Measurements from ENCODE around the gene SETD1A.
A peak's percentile ranks its signal among the peaks of the same experiment; 100 is the strongest.

SETD1A gene

DNA sequence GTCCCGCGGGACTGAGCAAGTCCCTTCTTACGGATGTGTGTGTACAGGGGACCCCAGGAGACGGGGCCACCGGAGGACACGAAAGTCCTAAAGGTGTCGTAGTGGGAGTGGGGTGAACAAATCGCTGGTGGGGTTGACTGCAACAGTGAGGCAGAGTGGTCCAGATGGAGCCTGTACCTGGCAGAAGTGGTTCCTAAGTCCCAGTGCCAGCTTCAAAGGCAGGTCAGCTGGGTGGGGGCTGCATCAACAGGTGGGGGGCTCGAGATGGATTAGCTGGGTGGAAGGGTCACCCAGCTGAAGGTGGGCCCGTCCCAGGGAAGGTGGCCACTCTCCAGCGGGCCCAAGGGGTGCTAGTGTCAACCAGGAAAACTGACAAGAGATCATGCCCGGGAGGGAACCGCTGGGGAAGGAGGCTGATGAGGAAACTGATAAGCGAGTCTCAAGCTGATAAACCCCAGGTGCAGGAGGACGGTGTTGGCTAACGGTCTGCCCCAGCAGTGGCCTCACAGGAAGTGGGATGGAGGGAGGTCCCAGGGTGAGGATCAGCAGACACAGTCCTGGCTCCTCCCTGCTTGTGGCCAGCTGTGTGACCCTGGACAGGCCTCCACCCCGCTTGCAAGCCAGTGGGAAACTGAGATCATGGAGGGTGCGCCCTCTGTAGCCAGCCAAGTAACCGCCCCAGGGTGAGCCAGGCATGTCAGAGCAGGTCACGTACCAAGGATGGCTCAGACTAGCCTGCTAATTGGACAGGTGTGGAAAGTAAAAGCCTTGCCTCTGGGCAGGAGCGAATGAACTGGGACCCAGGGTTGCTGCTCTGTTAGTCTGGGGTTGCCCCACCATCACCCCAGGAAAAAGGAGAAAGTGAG lies 7.7 kb upstream of the SETD1A start:
- Histone ChIP-seq H3K36me3 (ENCODE audit: control insufficient read depth, low read depth, low read length) (peaks cover 1% of the 10 kb centered on the region), H3K4me3 (ENCODE audit: low read length) (peak overlapping the region; percentile 91), H3K27ac (ENCODE audit: low read length) (no peak overlapping the region), H3K4me1 (ENCODE audit: control insufficient read depth, low read depth, low read length) (peaks cover 25% of the 10 kb centered on the region), H3K9me3 (ENCODE audit: control insufficient read depth, low read depth, low read length) (no peaks in the 10 kb centered on the region), H3K27me3 (ENCODE audit: control insufficient read depth, insufficient read depth, low read length) (no peaks in the 10 kb centered on the region), H3K9ac (ENCODE audit: low read length) (peak overlapping the region; percentile 87)

DNA sequence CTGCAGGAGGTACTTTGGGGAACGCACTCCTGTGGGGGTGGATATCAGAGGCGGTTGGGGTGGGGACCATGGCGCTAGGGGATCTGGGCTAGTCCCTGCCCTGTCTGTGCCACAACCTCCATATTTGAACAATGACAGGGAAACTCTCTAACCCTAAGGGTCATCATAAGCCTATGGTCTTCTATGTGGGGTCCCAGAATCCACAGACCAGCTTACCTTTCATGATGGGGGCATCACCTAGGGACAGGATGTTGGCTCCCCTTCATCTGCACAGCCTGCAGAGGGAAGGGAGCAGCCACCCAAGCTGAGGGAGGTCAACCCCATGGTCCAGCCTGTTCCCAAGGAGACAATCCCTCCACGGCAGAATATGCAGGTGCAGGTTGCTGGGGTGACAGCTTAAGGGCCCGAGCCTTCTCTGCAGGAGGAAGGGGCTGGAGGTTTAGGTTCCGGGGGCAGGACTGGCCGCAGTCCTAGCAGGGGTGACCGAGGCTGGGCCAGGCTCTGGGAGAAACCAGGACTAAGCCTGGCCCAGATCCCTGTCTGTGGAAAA lies 7.0 kb upstream of the SETD1A start:
- H3K36me3 ChIP-seq (ENCODE audit: control insufficient read depth, low read depth, low read length): no peaks in the 10 kb centered on the region
- H3K27me3 ChIP-seq (ENCODE audit: control insufficient read depth, insufficient read depth, low read length): no peaks in the 10 kb centered on the region
- H3K4me3 ChIP-seq (ENCODE audit: low read length): peak overlapping the region; percentile 91
- no peak overlapping the region for H3K27ac ChIP-seq (ENCODE audit: low read length)
- H3K9me3 ChIP-seq (ENCODE audit: control insufficient read depth, low read depth, low read length): no peaks in the 10 kb centered on the region
- H3K4me1 ChIP-seq (ENCODE audit: control insufficient read depth, low read depth, low read length): peaks cover 25% of the 10 kb centered on the region
- no peak overlapping the region for H3K9ac ChIP-seq (ENCODE audit: low read length)

DNA sequence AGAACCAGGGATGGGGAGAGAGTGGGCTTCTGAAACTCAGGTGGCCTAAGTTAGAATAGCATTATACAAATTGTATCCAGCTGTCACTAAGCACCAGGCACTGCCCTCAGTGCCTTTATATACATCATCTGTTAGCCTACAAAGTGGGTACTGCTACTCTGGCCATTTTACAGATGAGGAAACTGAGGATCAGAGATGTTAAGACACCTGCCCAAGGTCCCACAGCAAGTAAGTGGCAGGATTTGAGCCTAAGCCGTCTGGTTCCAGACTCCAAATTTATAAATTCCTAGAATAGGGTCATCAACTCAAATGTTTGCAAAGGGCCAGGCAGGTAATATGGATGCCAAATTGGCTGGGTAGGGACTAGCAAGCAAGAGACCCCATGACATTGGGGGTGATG lies 6.4 kb upstream of the SETD1A start:
- H3K4me1 ChIP-seq (ENCODE audit: control insufficient read depth, low read depth, low read length): peaks cover 25% of the 10 kb centered on the region
- no peak overlapping the region for H3K4me3 ChIP-seq (ENCODE audit: low read length)
- no peak overlapping the region for H3K27ac ChIP-seq (ENCODE audit: low read length)
- H3K9me3 ChIP-seq (ENCODE audit: control insufficient read depth, low read depth, low read length): no peaks in the 10 kb centered on the region
- no peak overlapping the region for H3K9ac ChIP-seq (ENCODE audit: low read length)
- H3K27me3 ChIP-seq (ENCODE audit: control insufficient read depth, insufficient read depth, low read length): no peaks in the 10 kb centered on the region
- H3K36me3 ChIP-seq (ENCODE audit: control insufficient read depth, low read depth, low read length): no peaks in the 10 kb centered on the region

DNA sequence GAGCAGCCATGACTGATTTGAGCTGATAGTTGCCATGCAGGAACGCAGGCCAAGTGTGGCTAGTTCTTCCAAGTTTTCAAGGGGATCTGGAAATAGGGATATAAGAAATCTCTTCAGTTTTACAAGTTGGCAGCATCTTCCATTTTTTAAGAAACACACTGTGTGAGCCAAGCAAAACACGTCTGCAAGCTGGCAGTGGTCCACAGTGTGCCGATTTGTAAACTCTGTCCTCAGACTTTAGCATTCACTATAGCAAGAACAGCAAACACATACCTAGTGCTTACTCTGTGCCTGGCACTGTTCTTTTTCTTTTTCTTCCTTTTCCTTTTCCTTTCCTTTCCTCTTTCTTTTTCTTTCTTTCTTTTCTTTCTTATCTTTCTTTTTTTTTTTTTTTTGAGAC lies 5.8 kb upstream of the SETD1A start:
- Histone ChIP-seq H3K36me3 (ENCODE audit: control insufficient read depth, low read depth, low read length) (no peaks in the 10 kb centered on the region), H3K9ac (ENCODE audit: low read length) (no peak overlapping the region), H3K27me3 (ENCODE audit: control insufficient read depth, insufficient read depth, low read length) (no peaks in the 10 kb centered on the region), H3K9me3 (ENCODE audit: control insufficient read depth, low read depth, low read length) (no peaks in the 10 kb centered on the region), H3K27ac (ENCODE audit: low read length) (no peak overlapping the region), H3K4me1 (ENCODE audit: control insufficient read depth, low read depth, low read length) (peaks cover 21% of the 10 kb centered on the region), H3K4me3 (ENCODE audit: low read length) (no peak overlapping the region)

DNA sequence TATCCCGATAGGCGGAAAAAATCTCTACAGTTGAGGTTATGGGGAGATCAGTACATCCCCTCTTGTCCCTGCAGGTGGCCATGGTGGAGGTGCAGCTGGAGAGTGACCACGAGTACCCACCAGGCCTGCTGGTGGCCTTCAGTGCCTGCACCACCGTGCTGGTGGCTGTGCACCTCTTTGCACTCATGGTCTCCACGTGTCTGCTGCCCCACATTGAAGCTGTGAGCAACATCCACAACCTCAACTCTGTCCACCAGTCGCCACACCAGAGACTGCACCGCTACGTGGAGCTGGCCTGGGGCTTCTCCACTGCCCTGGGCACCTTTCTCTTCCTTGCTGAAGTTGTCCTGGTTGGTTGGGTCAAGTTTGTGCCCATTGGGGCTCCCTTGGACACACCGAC lies 4.4 kb upstream of the SETD1A start:
- Histone ChIP-seq H3K4me3 (ENCODE audit: low read length) (no peak overlapping the region), H3K36me3 (ENCODE audit: control insufficient read depth, low read depth, low read length) (no peaks in the 10 kb centered on the region), H3K4me1 (ENCODE audit: control insufficient read depth, low read depth, low read length) (peaks cover 15% of the 10 kb centered on the region), H3K27ac (ENCODE audit: low read length) (no peak overlapping the region), H3K9me3 (ENCODE audit: control insufficient read depth, low read depth, low read length) (no peaks in the 10 kb centered on the region), H3K27me3 (ENCODE audit: control insufficient read depth, insufficient read depth, low read length) (no peaks in the 10 kb centered on the region), H3K9ac (ENCODE audit: low read length) (no peak overlapping the region)

GRCh38 chr16:30953511-30954124 lies 3.9 kb upstream of the SETD1A start:
- Histone ChIP-seq H3K9ac (ENCODE audit: low read length) (no peak overlapping the region), H3K4me1 (ENCODE audit: control insufficient read depth, low read depth, low read length) (peaks cover 15% of the 10 kb centered on the region), H3K27ac (ENCODE audit: low read length) (no peak overlapping the region)

DNA sequence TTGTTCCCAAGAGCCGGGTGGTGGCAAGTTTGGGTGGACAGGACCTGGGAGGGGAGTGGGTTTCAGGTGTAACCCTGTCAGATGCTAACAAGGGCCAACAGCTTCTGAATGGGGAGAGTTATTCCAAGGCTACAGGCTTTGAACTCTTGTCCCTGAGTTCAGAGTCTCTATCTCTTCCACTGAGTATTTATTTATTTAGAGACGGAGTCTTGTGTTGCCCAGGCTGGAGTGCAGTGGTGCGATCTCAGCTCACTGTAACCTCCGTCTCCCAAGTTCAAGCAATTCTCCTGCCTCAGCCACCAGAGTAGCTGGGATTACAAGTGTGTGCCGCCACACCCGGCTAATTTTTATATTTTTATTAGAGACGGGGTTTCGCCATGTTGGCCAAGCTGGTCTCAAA lies 2.6 kb upstream of the SETD1A start:
- Histone ChIP-seq H3K4me3 (ENCODE audit: low read length) (no peak overlapping the region), H3K27ac (ENCODE audit: low read length) (no peak overlapping the region)

More at GRCh38 chr16:30953511-30954124, 3.9 kb upstream of the SETD1A start:
- H3K4me3 ChIP-seq (ENCODE audit: low read length): no peak overlapping the region
- H3K27me3 ChIP-seq (ENCODE audit: control insufficient read depth, insufficient read depth, low read length): no peaks in the 10 kb centered on the region
- no peaks in the 10 kb centered on the region for H3K36me3 ChIP-seq (ENCODE audit: control insufficient read depth, low read depth, low read length)
- no peaks in the 10 kb centered on the region for H3K9me3 ChIP-seq (ENCODE audit: control insufficient read depth, low read depth, low read length)

GRCh38 chr16:30956601-30957455 lies 726 bp upstream of the SETD1A start:
- H3K4me3 ChIP-seq (ENCODE audit: low read length): peak overlapping the region; percentile 85
- H3K27me3 ChIP-seq (ENCODE audit: control insufficient read depth, insufficient read depth, low read length): no peaks in the 10 kb centered on the region
- H3K27ac ChIP-seq (ENCODE audit: low read length): peak overlapping the region; percentile 98
- H3K9ac ChIP-seq (ENCODE audit: low read length): peak overlapping the region; percentile 97
- H3K36me3 ChIP-seq (ENCODE audit: control insufficient read depth, low read depth, low read length): peaks cover 26% of the 10 kb centered on the region
- no peaks in the 10 kb centered on the region for H3K9me3 ChIP-seq (ENCODE audit: control insufficient read depth, low read depth, low read length)
- H3K4me1 ChIP-seq (ENCODE audit: control insufficient read depth, low read depth, low read length): peaks cover 4% of the 10 kb centered on the region

More for the DNA sequence above, 2.6 kb upstream of the SETD1A start:
- Histone ChIP-seq H3K4me1 (ENCODE audit: control insufficient read depth, low read depth, low read length) (peaks cover 11% of the 10 kb centered on the region), H3K9ac (ENCODE audit: low read length) (no peak overlapping the region), H3K9me3 (ENCODE audit: control insufficient read depth, low read depth, low read length) (no peaks in the 10 kb centered on the region), H3K27me3 (ENCODE audit: control insufficient read depth, insufficient read depth, low read length) (no peaks in the 10 kb centered on the region), H3K36me3 (ENCODE audit: control insufficient read depth, low read depth, low read length) (peaks cover 10% of the 10 kb centered on the region)

- peak overlapping the region; percentile 52 for H3K9ac ChIP-seq (ENCODE audit: low read length)
- H3K4me3 ChIP-seq (ENCODE audit: low read length): peak overlapping the region; percentile 85
- no peak overlapping the region for H3K27ac ChIP-seq (ENCODE audit: low read length)
- H3K4me1 ChIP-seq (ENCODE audit: control insufficient read depth, low read depth, low read length): peaks cover 4% of the 10 kb centered on the region
- no peaks in the 10 kb centered on the region for H3K9me3 ChIP-seq (ENCODE audit: control insufficient read depth, low read depth, low read length)
- H3K27me3 ChIP-seq (ENCODE audit: control insufficient read depth, insufficient read depth, low read length): no peaks in the 10 kb centered on the region
- peaks cover 42% of the 10 kb centered on the region for H3K36me3 ChIP-seq (ENCODE audit: control insufficient read depth, low read depth, low read length)
These were observed 873 bp downstream of the SETD1A start for GRCh38 chr16:30958175-30959079.

- no peak overlapping the region for H3K9ac ChIP-seq (ENCODE audit: low read length)
- H3K4me1 ChIP-seq (ENCODE audit: control insufficient read depth, low read depth, low read length): no peaks in the 10 kb centered on the region
- no peak overlapping the region for H3K4me3 ChIP-seq (ENCODE audit: low read length)
- H3K36me3 ChIP-seq (ENCODE audit: control insufficient read depth, low read depth, low read length): peaks cover 68% of the 10 kb centered on the region
- H3K27ac ChIP-seq (ENCODE audit: low read length): no peak overlapping the region
- H3K9me3 ChIP-seq (ENCODE audit: control insufficient read depth, low read depth, low read length): no peaks in the 10 kb centered on the region
- no peaks in the 10 kb centered on the region for H3K27me3 ChIP-seq (ENCODE audit: control insufficient read depth, insufficient read depth, low read length)
These were observed 3.8 kb downstream of the SETD1A start for GRCh38 chr16:30961384-30961783.
